H1 (cell line): ENCODE results near the gene TMED3. TPM values are rescaled to one million over a fixed set of nuclear protein-coding genes. Genes with fewer than 3 reads are reported as not detected.

Source experiments
- CTCF ChIA-PET: fragments of 300-600 bp; sonication (Branson Sonifier 250); formaldehyde crosslinking; loops from one replicate; lab custom pipeline; 2021; ENCODE audit not compliant: partially characterized antibody; lab: Charles Lee
- POLR2A ChIA-PET: fragments of 300-600 bp; sonication (Branson Sonifier 250); formaldehyde crosslinking; loops from one replicate; lab custom pipeline; 2021; ENCODE audit warnings: inconsistent platforms; ENCODE audit not compliant: partially characterized antibody; lab: Charles Lee
- DNase-seq, 2 experiments: peaks; one replicate each; pipeline versions ENCODE4 v3.0.0 to v3.0.0-alpha.2; 2010 to 2022; ENCODE audit warnings: low spot score in 2 of 2, low read depth in 1 of 2, mixed read lengths in 1 of 2
- FAIRE-seq: peaks from 2 replicates; lab custom pipeline; 2011; peaks lifted over from hg19 to GRCh38; lab: Jason Lieb, UNC
- H2AFZ ChIP-seq: 2 replicates; pipeline ENCODE4 v1.8.1; 2012; ENCODE audit warnings: low read length, inconsistent platforms
- H2AK5ac ChIP-seq: 2 replicates; pipeline ENCODE4 v1.6.1; 2013; ENCODE audit warnings: low read depth, low read length
- H2BK120ac ChIP-seq: replicated peaks from 2 replicates; pipeline ENCODE3; 2013; ENCODE audit warnings: low read depth, low read length, inconsistent platforms
- H2BK12ac ChIP-seq: 2 replicates; pipeline ENCODE4 v1.6.1; 2013; ENCODE audit warnings: low read depth, low read length
- H2BK15ac ChIP-seq: 2 replicates; pipeline ENCODE4 v1.6.1; 2013; ENCODE audit warnings: low read length
- H2BK20ac ChIP-seq: 2 replicates; pipeline ENCODE4 v1.6.1; 2013; ENCODE audit warnings: low read length
- H2BK5ac ChIP-seq: 2 replicates; pipeline ENCODE4 v1.6.1; 2013; ENCODE audit warnings: low read depth, low read length
- H3K14ac ChIP-seq: 2 replicates; pipeline ENCODE4 v1.6.1; 2013; ENCODE audit warnings: inconsistent platforms; ENCODE audit not compliant: insufficient read length
- H3K18ac ChIP-seq: 2 replicates; pipeline ENCODE4 v1.6.1; 2013; ENCODE audit warnings: low read length; ENCODE audit errors: extremely low read depth
- H3K23ac ChIP-seq: 2 replicates; pipeline ENCODE4 v1.6.1; 2013; ENCODE audit warnings: inconsistent platforms; ENCODE audit not compliant: insufficient read length
- H3K23me2 ChIP-seq: 2 replicates; pipeline ENCODE4 v1.6.1; 2013; ENCODE audit warnings: low read depth, low read length
- H3K27ac ChIP-seq: 2 replicates; pipeline ENCODE4 v1.6.1; 2011; ENCODE audit warnings: low read depth, low read length, inconsistent platforms
- H3K27me3 ChIP-seq, 4 experiments: replicated peaks in 1 of 4; 1 replicate in 1 of 4; 2 replicates in 3 of 4; pipeline versions ENCODE4 v1.6.1 to v1.8.1; 2011 to 2013; ENCODE audit warnings: low read length in 3 of 4, mild to moderate bottlenecking in 3 of 4, inconsistent platforms in 2 of 4, mixed read lengths in 2 of 4, moderate library complexity in 1 of 4; ENCODE audit not compliant: control insufficient read depth in 3 of 4, insufficient read depth in 3 of 4; ENCODE audit errors: extremely low read depth in 1 of 4
- H3K36me3 ChIP-seq, 4 experiments: 2 replicates each; pipeline versions ENCODE4 v1.6.1 to v1.8.1; 2011 to 2013; ENCODE audit warnings: mild to moderate bottlenecking in 4 of 4, low read length in 3 of 4, moderate library complexity in 2 of 4, control low read depth in 1 of 4, inconsistent platforms in 1 of 4; ENCODE audit not compliant: insufficient read depth in 4 of 4, control insufficient read depth in 2 of 4
- H3K4ac ChIP-seq: replicated peaks from 2 replicates; pipeline ENCODE3; 2013; ENCODE audit warnings: low read length, low read depth, mixed read lengths, inconsistent platforms; ENCODE audit not compliant: insufficient read length
- H3K4me1 ChIP-seq, 4 experiments: replicated peaks in 1 of 4; 1 replicate in 1 of 4; 2 replicates in 3 of 4; pipeline versions ENCODE4 v1.6.1 to v1.8.1; 2011 to 2013; ENCODE audit warnings: low read length in 3 of 4, inconsistent platforms in 2 of 4, mixed read lengths in 1 of 4; ENCODE audit not compliant: insufficient read depth in 4 of 4, control insufficient read depth in 3 of 4
- H3K4me2 ChIP-seq, 2 experiments: 2 replicates each; pipeline versions ENCODE4 v1.6.1 to v1.8.1; 2011 to 2013; ENCODE audit warnings: low read depth in 2 of 2, low read length in 2 of 2, control low read depth in 1 of 2, inconsistent platforms in 1 of 2, mild to moderate bottlenecking in 1 of 2; ENCODE audit not compliant: insufficient read depth in 1 of 2
- H3K4me3 ChIP-seq, 4 experiments: fragments of 200-600, 300-600 bp in 1 of 4; sonication (generic), shearing (Covaris generic), sonication (Bioruptor Twin) in 1 of 4; 2 replicates each; pipeline versions ENCODE4 v1.5.1 to v1.8.1; 2011 to 2016; ENCODE audit warnings: low read length in 4 of 4, low read depth in 3 of 4, control low read depth in 2 of 4, inconsistent platforms in 2 of 4, mild to moderate bottlenecking in 2 of 4, mixed read lengths in 1 of 4, moderate library complexity in 1 of 4; ENCODE audit not compliant: insufficient read depth in 2 of 4; ENCODE audit errors: extremely low read depth in 1 of 4
- H3K56ac ChIP-seq: replicated peaks from 2 replicates; pipeline ENCODE3; 2013; ENCODE audit warnings: low read depth, mild to moderate bottlenecking, mixed read lengths, low read length, inconsistent platforms; ENCODE audit not compliant: insufficient read length
- H3K79me1 ChIP-seq: 2 replicates; pipeline ENCODE4 v1.6.1; 2013; ENCODE audit warnings: low read depth, low read length, control low read depth
- H3K79me2 ChIP-seq, 2 experiments: 2 replicates each; pipeline versions ENCODE4 v1.6.1 to v1.8.1; 2012 to 2013; ENCODE audit warnings: low read length in 2 of 2, mild to moderate bottlenecking in 2 of 2, inconsistent platforms in 1 of 2; ENCODE audit not compliant: insufficient read depth in 2 of 2, control insufficient read depth in 1 of 2
- H3K9ac ChIP-seq, 4 experiments: replicated peaks in 1 of 4; 1 replicate in 1 of 4; 2 replicates in 3 of 4; pipeline versions ENCODE4 v1.6.1 to v1.8.1; 2011 to 2013; ENCODE audit warnings: low read depth in 3 of 4, low read length in 3 of 4, control low read depth in 2 of 4, mild to moderate bottlenecking in 2 of 4, moderate library complexity in 2 of 4, inconsistent platforms in 1 of 4; ENCODE audit errors: extremely low read depth in 1 of 4
- H3K9me3 ChIP-seq, 2 experiments: 2 replicates each; pipeline versions ENCODE4 v1.6.1 to v1.8.1; 2012 to 2013; ENCODE audit warnings: mild to moderate bottlenecking in 2 of 2, moderate library complexity in 2 of 2, control low read depth in 1 of 2, inconsistent platforms in 1 of 2, low read depth in 1 of 2, low read length in 1 of 2, mixed read lengths in 1 of 2; ENCODE audit not compliant: insufficient read depth in 2 of 2
- H4K20me1 ChIP-seq, 2 experiments: replicated peaks in 1 of 2; 2 replicates each; pipeline versions ENCODE3 to v1.8.1; 2011 to 2013; ENCODE audit warnings: inconsistent platforms in 2 of 2, low read length in 2 of 2, mild to moderate bottlenecking in 1 of 2; ENCODE audit not compliant: insufficient read depth in 2 of 2, control insufficient read depth in 1 of 2
- H4K5ac ChIP-seq: 2 replicates; pipeline ENCODE4 v1.6.1; 2013; ENCODE audit warnings: low read length, low read depth, mixed read lengths, inconsistent platforms; ENCODE audit not compliant: insufficient read length
- H4K8ac ChIP-seq: 2 replicates; pipeline ENCODE4 v1.8.0; 2013; ENCODE audit warnings: mild to moderate bottlenecking, moderate library complexity, low read length, inconsistent platforms; ENCODE audit not compliant: insufficient read depth; ENCODE audit errors: extremely low read depth
- H4K91ac ChIP-seq: replicated peaks from 2 replicates; pipeline ENCODE3; 2013; ENCODE audit warnings: low read length, mixed read lengths, inconsistent platforms; ENCODE audit not compliant: insufficient read length
- JUN ChIP-seq: IDR thresholded peaks from 2 replicates; pipeline ENCODE4 v1.6.1; 2011; ENCODE audit warnings: low read depth, mild to moderate bottlenecking, improper control_type of control experiment, low read length
- RAD21 ChIP-seq, 2 experiments: IDR thresholded peaks in 1 of 2; conservative IDR thresholded peaks in 1 of 2; 2 replicates each; pipeline ENCODE4 v1.6.1; 2011; ENCODE audit warnings: low read depth in 2 of 2, low read length in 2 of 2, improper control_type of control experiment in 1 of 2, inconsistent platforms in 1 of 2, mild to moderate bottlenecking in 1 of 2, moderate library complexity in 1 of 2
- WGBS, 2 experiments: shearing (Covaris generic) in 1 of 2; methylation state at CpG; one replicate each; pipeline versions ENCODE4 v1.1.6 to v1.1.7; 2013 to 2015; ENCODE audit warnings: low lambda C conversion rate in 2 of 2, mixed read lengths in 2 of 2, inconsistent platforms in 1 of 2, low coverage in 1 of 2, missing lambda C conversion rate in 1 of 2; ENCODE audit not compliant: insufficient replicate concordance in 2 of 2, insufficient coverage in 1 of 2, insufficient read length in 1 of 2; ENCODE audit errors: extremely low coverage in 1 of 2, missing lambda C conversion rate in 1 of 2; 5-methylcytosine and 5-hydroxymethylcytosine counted together
- polyA plus RNA-seq, 7 experiments: library from polyadenylated mRNA; depleted of rRNA in 3 of 7; stranded (reverse) in 5 of 7; unstranded in 2 of 7; fragments of >200 nt in 5 of 7; fragments of 200-250 nt in 2 of 7; gene quantifications; 1 replicate in 5 of 7; 2 replicates in 1 of 7; 4 replicates in 1 of 7; pipeline versions ENCODE4 v1.2.1 to v1.2.3, GENCODE V29; 2011 to 2013; ENCODE audit warnings: missing spikeins in 2 of 7, mixed read lengths in 2 of 7
- total RNA-seq: library from RNA; stranded (reverse); fragmentation: NEBNext Ultra II Directional; extraction: Animal tissue kit (Norgen Biotek cat#: 25700); gene quantifications from 2 replicates; pipeline ENCODE4 v1.2.1, GENCODE V29; 2021

The TMED3 gene
- total and polyA plus RNA-seq, 2 of the 8 experiments (the other 6 are each of a cell fraction or from before 2014, with no cell fraction given): 50.2 to 110 TPM

DNA sequence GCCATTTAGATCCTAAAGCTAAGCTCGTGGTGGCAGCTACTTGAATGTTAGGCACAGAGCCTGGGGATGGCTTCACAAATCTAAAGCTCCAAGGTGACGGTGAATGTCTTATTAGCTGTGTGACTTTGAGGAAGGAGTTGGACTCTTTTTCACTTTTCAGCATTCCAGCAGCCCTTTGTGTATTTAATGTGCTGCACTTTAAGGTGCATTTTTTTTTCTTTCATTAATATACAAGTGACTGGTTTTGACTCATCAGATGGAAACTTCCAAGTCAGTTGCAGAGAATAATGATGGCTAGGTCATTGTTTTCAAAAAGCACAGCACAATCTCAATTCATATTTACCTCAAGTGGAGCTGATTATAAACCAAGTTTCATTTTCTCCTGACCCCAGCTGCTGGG, 55.8 kb downstream of the TMED3 start:
- Histone ChIP-seq H3K4me1 (peaks cover 0 to 7% (median 3%) of the 10 kb centered on the region in 4 experiments; a peak in 5 of 7 replicates), H2BK15ac (no peak overlapping the region), H3K23me2 (no peaks in the 10 kb centered on the region), H3K9ac (no peak overlapping the region), H3K4me2 (no peak overlapping the region), H2AK5ac (no peak overlapping the region), H2BK20ac (no peak overlapping the region), H2BK12ac (no peak overlapping the region), H2AFZ (no peak overlapping the region), H3K4ac (no peak overlapping the region), H3K9me3 (no peaks in the 10 kb centered on the region), H4K20me1 (no peaks in the 10 kb centered on the region), H3K14ac (no peak overlapping the region), H3K18ac (no peak overlapping the region), H4K91ac (no peak overlapping the region), H3K4me3 (no peak overlapping the region), H4K5ac (no peak overlapping the region), H3K27me3 (no peaks in the 10 kb centered on the region; a peak in 1 of 7 replicates), H3K79me1 (no peaks in the 10 kb centered on the region), H3K36me3 (no peaks in the 10 kb centered on the region), H3K79me2 (no peaks in the 10 kb centered on the region), H2BK120ac (no peak overlapping the region), H4K8ac (no peak overlapping the region), H2BK5ac (no peak overlapping the region), H3K56ac (no peak overlapping the region), H3K23ac (no peak overlapping the region), H3K27ac (no peak overlapping the region)
- 93% methylated on average over 2 of the region's 2 CpGs; no CpG with 5 or more reads in 1 of the 2 experiments for WGBS, 2 experiments
- FAIRE-seq: no peak
- CTCF ChIA-PET: interaction anchor here (0.6 to 5.1 kb wide), 10 partner anchors 9 to 726 kb away, joined by 3 to 28 read pairs (median 6); no protein-coding TSS in a partner anchor
- no peak for DNase-seq
- POLR2A ChIA-PET: interaction anchor here (1.3 kb wide), 1 partner anchor 531 kb away, joined by 3 read pairs; no protein-coding TSS in a partner anchor
- TF ChIP-seq RAD21 (IDR thresholded peaks at IDR 0.05 in 1 of 2, conservative IDR thresholded peaks at IDR 0.05 in 1 of 2; ENCODE audit: low read depth in 2 of 2, low read length in 2 of 2) (no peak), JUN (no peak)
